ENCODE results near the gene HS3ST3A1. TPM values are rescaled to one million over a fixed set of nuclear protein-coding genes. Genes with fewer than 3 reads are reported as not detected.

The HS3ST3A1 gene
- total RNA-seq, 1 experiment from 2014 or later, result 47.6 TPM

GRCh38 chr17:13599864-13600263, 1.9 kb downstream of the HS3ST3A1 start:
- ATAC-seq (no peak), DNase-seq (peak; percentile 38)
- TF ChIP-seq EZH2phosphoT487 (IDR thresholded peaks at IDR 0.05; ENCODE audit: borderline replicate concordance, low read length), result no peak
- TF ChIP-seq EZH2 (IDR thresholded peaks at IDR 0.05; ENCODE audit: low read length, unreplicated experiment), result no peak
- no peak for TF ChIP-seq CTCF (conservative IDR thresholded peaks at IDR 0.05; ENCODE audit: low read depth, low read length)
- Histone ChIP-seq H3K9me2 (replicated peaks; ENCODE audit: low read length) (no peaks in the 10 kb centered on the region), H3K79me2 (ENCODE audit: low read length) (peaks cover 69% of the 10 kb centered on the region), H3K4me2 (ENCODE audit: low read length) (peak overlapping the region; percentile 87), H3K27me3 (ENCODE audit: low read length) (peaks cover 15% of the 10 kb centered on the region), H3K4me1 (ENCODE audit: insufficient read depth, low read length) (peaks cover 18% of the 10 kb centered on the region; the same call in 1 of the 2 replicates), H3K4me3 (ENCODE audit: low read length) (peak overlapping the region; percentile 71), H2AFZ (ENCODE audit: low read length) (no peak overlapping the region), H3K36me3 (ENCODE audit: low read depth, low read length) (no peaks in the 10 kb centered on the region), H3F3A (ENCODE audit: low read length, unreplicated experiment) (no peaks in the 10 kb centered on the region), H3K9me3 (ENCODE audit: low read length) (no peaks in the 10 kb centered on the region), H3K9ac (ENCODE audit: low read length) (peak overlapping the region; percentile 81), H4K20me1 (ENCODE audit: low read length) (no peaks in the 10 kb centered on the region), H3K27ac (ENCODE audit: low read length) (no peak overlapping the region)
- intact Hi-C loops (cut with micrococcal nuclease), result loop anchor here (10.0 kb wide), 1 partner anchor 465 kb away; the partner anchor contains the start of gene COX10
- POLR2A ChIA-PET (ENCODE audit: unreplicated experiment), result no interaction called here
- no TSS peak for BruUV-seq (replicated peaks)
- CTCF ChIA-PET, result no interaction called here

- Histone ChIP-seq H3K4me1 (ENCODE audit: insufficient read depth, low read length) (peaks cover 24% of the 10 kb centered on the region; the same call in 1 of the 2 replicates), H3K36me3 (ENCODE audit: low read depth, low read length) (no peaks in the 10 kb centered on the region), H2AFZ (ENCODE audit: low read length) (no peak overlapping the region), H3K79me2 (ENCODE audit: low read length) (peaks cover 76% of the 10 kb centered on the region), H3K9me3 (ENCODE audit: low read length) (no peaks in the 10 kb centered on the region), H3K4me3 (ENCODE audit: low read length) (peak overlapping the region; percentile 71), H3K9me2 (replicated peaks; ENCODE audit: low read length) (no peaks in the 10 kb centered on the region), H3K4me2 (ENCODE audit: low read length) (peak overlapping the region; percentile 87), H3K27ac (ENCODE audit: low read length) (no peak overlapping the region), H3K9ac (ENCODE audit: low read length) (peak overlapping the region; percentile 81), H4K20me1 (ENCODE audit: low read length) (no peaks in the 10 kb centered on the region), H3K27me3 (ENCODE audit: low read length) (peaks cover 15% of the 10 kb centered on the region), H3F3A (ENCODE audit: low read length, unreplicated experiment) (no peaks in the 10 kb centered on the region)
- TF ChIP-seq CTCF (conservative IDR thresholded peaks at IDR 0.05; ENCODE audit: low read depth, low read length) (no peak), EZH2 (IDR thresholded peaks at IDR 0.05; ENCODE audit: low read length, unreplicated experiment) (no peak), EZH2phosphoT487 (IDR thresholded peaks at IDR 0.05; ENCODE audit: borderline replicate concordance, low read length) (no peak)
- intact Hi-C loops (cut with micrococcal nuclease), result loop anchor here (10.0 kb wide), 1 partner anchor 466 kb away; the partner anchor contains the start of gene COX10
- ATAC-seq (no peak), DNase-seq (no peak)
- BruUV-seq (replicated peaks), result no TSS peak
- POLR2A ChIA-PET (ENCODE audit: unreplicated experiment), result no interaction called here
- CTCF ChIA-PET, result no interaction called here
These were observed 2.6 kb downstream of the HS3ST3A1 start for GRCh38 chr17:13599168-13599577.

- no peaks in the 10 kb centered on the region for H3K36me3 ChIP-seq (ENCODE audit: low read depth, low read length)
- H3K9me3 ChIP-seq (ENCODE audit: low read length), result no peaks in the 10 kb centered on the region
- peak overlapping the region; percentile 81; the same call in 1 of the 2 replicates for H3K9ac ChIP-seq (ENCODE audit: low read length)
- H2AFZ ChIP-seq (ENCODE audit: low read length), result no peak overlapping the region
- H3K4me2 ChIP-seq (ENCODE audit: low read length), result peak overlapping the region; percentile 87
- BruUV-seq (replicated peaks), result no TSS peak
- ATAC-seq, result no peak
- peaks cover 15% of the 10 kb centered on the region for H3K27me3 ChIP-seq (ENCODE audit: low read length)
- ChIA-PET CTCF (no interaction called here), POLR2A (ENCODE audit: unreplicated experiment) (no interaction called here)
- intact Hi-C loops (cut with micrococcal nuclease), result loop anchor here (10.0 kb wide), 1 partner anchor 466 kb away; the partner anchor contains the start of gene COX10
- peaks cover 82% of the 10 kb centered on the region for H3K79me2 ChIP-seq (ENCODE audit: low read length)
- H4K20me1 ChIP-seq (ENCODE audit: low read length), result no peaks in the 10 kb centered on the region
- no peaks in the 10 kb centered on the region for H3F3A ChIP-seq (ENCODE audit: low read length, unreplicated experiment)
- H3K4me1 ChIP-seq (ENCODE audit: insufficient read depth, low read length), result peaks cover 28% of the 10 kb centered on the region; the same call in 1 of the 2 replicates
- peak overlapping the region; percentile 71 for H3K4me3 ChIP-seq (ENCODE audit: low read length)
- H3K9me2 ChIP-seq (replicated peaks; ENCODE audit: low read length), result no peaks in the 10 kb centered on the region
- no peak for TF ChIP-seq EZH2 (IDR thresholded peaks at IDR 0.05; ENCODE audit: low read length, unreplicated experiment)
- TF ChIP-seq EZH2phosphoT487 (IDR thresholded peaks at IDR 0.05; ENCODE audit: borderline replicate concordance, low read length), result no peak
- TF ChIP-seq CTCF (conservative IDR thresholded peaks at IDR 0.05; ENCODE audit: low read depth, low read length), result no peak
- no peak overlapping the region for H3K27ac ChIP-seq (ENCODE audit: low read length)
- DNase-seq, result no peak
These were observed 3.2 kb downstream of the HS3ST3A1 start for GRCh38 chr17:13598353-13599167.

Data from PC-3 (cell line).